MCF 10A (cell line): ENCODE data around the gene DAB1. TPM values are rescaled to one million over a fixed set of nuclear protein-coding genes. Genes with fewer than 3 reads are reported as not detected.

ENCODE experiments used
- BruUV-seq: library from RNA; stranded (reverse); fragments of 400-500 nt; replicated peaks from 2 replicates; lab custom pipeline; 2021; lab: Mats Ljungman, UMichigan
- CTCF ChIA-PET: fragments of 300-600 bp; sonication (Branson Sonifier 250); formaldehyde crosslinking; extraction: SDS; loops from one replicate; lab custom pipeline; 2021; ENCODE audit warnings: antibody characterized with exemption, inconsistent platforms; lab: Yijun Ruan, JAX
- POLR2A ChIA-PET: fragments of 300-600, 350-650 bp; sonication (Branson Sonifier 250); formaldehyde crosslinking; extraction: SDS; loops from one replicate; lab custom pipeline; 2020; ENCODE audit warnings: antibody characterized with exemption, inconsistent platforms; lab: Yijun Ruan, JAX
- DNase-seq: peaks from one replicate; pipeline ENCODE4 v3.0.0-alpha.2; 2018; ENCODE audit not compliant: unreplicated experiment
- H3K27ac Mint-ChIP-seq: one replicate; pipeline ENCODE4 v1.8.0; 2022; ENCODE audit warnings: mild to moderate bottlenecking, low read depth, mixed read lengths; ENCODE audit not compliant: unreplicated experiment
- H3K27me3 Mint-ChIP-seq: one replicate; pipeline ENCODE4 v1.8.0; 2022; ENCODE audit warnings: mixed read lengths; ENCODE audit not compliant: insufficient read depth, unreplicated experiment
- H3K36me3 Mint-ChIP-seq: one replicate; pipeline ENCODE4 v1.8.0; 2022; ENCODE audit warnings: mild to moderate bottlenecking, moderate library complexity, mixed read lengths; ENCODE audit not compliant: insufficient read depth, unreplicated experiment
- H3K4me1 Mint-ChIP-seq: one replicate; pipeline ENCODE4 v1.8.0; 2022; ENCODE audit warnings: mixed read lengths; ENCODE audit not compliant: insufficient read depth, unreplicated experiment
- H3K4me3 Mint-ChIP-seq: one replicate; pipeline ENCODE4 v1.8.0; 2022; ENCODE audit warnings: mild to moderate bottlenecking, moderate library complexity, mixed read lengths; ENCODE audit not compliant: unreplicated experiment
- H3K9me3 Mint-ChIP-seq: one replicate; pipeline ENCODE4 v1.8.0; 2022; ENCODE audit warnings: mixed read lengths; ENCODE audit not compliant: unreplicated experiment
- intact Hi-C: fragments of 100-400 bp; cut with micrococcal nuclease; formaldehyde crosslinking; loops from 2 replicates; pipeline ENCODE4 v1.14.1; 2022
- total RNA-seq: library from RNA; stranded (reverse); gene quantifications from 2 replicates; pipeline ENCODE4 v1.2.3, GENCODE V29; 2022
- TF ChIP-seq, protein P1 (sequence below): fragments of 200-600 bp; IDR thresholded peaks from one replicate; pipeline ENCODE4 v1.8.0; 2022; ENCODE audit warnings: antibody characterized with exemption, mild to moderate bottlenecking; ENCODE audit not compliant: unreplicated experiment

Gene DAB1
- total RNA-seq, 1 experiment from 2014 or later = not detected

DNA sequence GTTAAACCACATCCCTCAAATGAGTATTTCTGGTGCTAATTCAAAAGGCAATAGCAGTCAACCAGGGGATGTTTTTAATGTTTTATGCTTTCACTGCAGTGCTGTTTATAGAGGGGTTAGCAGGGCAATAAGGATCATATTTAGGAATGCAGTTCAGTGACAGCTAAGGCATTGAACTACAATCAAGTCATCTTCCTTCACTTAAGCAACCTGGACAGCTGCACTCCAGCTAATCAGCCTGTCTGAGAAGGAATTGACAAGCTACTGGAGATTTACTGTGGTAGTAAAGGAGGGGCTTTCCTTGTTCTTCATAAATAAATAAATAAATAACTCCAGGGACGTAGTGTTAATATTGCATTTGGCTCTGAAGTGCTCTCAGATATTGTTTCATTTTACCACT lies 93.9 kb downstream of the DAB1 start:
- POLR2A ChIA-PET = no interaction called here
- Mint-ChIP-seq H3K36me3 (no peaks in the 10 kb centered on the region), H3K4me3 (no peak overlapping the region), H3K4me1 (no peaks in the 10 kb centered on the region), H3K27me3 (no peaks in the 10 kb centered on the region), H3K27ac (no peak overlapping the region), H3K9me3 (no peaks in the 10 kb centered on the region)
- BruUV-seq = no TSS peak
- intact Hi-C loops = no loop called here
- CTCF ChIA-PET = interaction anchor here (0.7 kb wide), 2 partner anchors 48 to 1779 kb away, joined by 3 read pairs; no protein-coding TSS in a partner anchor
- TF ChIP-seq, protein P1, sequence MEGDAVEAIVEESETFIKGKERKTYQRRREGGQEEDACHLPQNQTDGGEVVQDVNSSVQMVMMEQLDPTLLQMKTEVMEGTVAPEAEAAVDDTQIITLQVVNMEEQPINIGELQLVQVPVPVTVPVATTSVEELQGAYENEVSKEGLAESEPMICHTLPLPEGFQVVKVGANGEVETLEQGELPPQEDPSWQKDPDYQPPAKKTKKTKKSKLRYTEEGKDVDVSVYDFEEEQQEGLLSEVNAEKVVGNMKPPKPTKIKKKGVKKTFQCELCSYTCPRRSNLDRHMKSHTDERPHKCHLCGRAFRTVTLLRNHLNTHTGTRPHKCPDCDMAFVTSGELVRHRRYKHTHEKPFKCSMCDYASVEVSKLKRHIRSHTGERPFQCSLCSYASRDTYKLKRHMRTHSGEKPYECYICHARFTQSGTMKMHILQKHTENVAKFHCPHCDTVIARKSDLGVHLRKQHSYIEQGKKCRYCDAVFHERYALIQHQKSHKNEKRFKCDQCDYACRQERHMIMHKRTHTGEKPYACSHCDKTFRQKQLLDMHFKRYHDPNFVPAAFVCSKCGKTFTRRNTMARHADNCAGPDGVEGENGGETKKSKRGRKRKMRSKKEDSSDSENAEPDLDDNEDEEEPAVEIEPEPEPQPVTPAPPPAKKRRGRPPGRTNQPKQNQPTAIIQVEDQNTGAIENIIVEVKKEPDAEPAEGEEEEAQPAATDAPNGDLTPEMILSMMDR = no peak
- no peak for DNase-seq

DNA sequence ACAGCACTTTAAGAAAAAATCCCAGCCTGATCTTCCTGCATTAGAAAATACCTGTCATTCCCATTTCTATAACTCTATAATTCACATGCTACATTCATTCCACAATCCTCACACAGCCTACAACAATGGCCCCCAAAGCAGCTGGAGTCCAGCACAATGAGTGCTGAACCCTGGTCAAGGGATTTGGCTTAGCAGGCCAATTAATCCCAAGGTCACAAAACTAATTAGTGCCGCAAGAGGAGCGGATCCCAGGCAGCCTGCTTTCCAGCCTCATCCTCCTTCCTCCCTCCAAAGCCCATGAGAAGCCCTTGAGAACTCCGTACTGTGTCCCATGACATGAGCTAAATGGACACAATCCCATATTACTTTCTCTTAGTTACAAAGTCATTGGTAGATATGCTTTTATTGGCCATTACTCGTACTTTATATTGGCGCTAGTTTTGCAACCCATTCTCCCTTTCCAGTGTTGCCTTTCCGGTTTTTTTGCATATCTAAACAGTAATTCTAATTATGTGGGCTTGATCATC lies 94.8 kb downstream of the DAB1 start:
- H3K36me3 Mint-ChIP-seq = no peaks in the 10 kb centered on the region
- POLR2A ChIA-PET = no interaction called here
- H3K4me3 Mint-ChIP-seq = no peak overlapping the region
- no peaks in the 10 kb centered on the region for H3K4me1 Mint-ChIP-seq
- intact Hi-C loops = no loop called here
- TF ChIP-seq, protein P1 = no peak
- H3K9me3 Mint-ChIP-seq = no peaks in the 10 kb centered on the region
- H3K27ac Mint-ChIP-seq = no peak overlapping the region
- CTCF ChIA-PET = interaction anchor here (0.7 kb wide), 1 partner anchor 47 kb away, joined by 3 read pairs; no protein-coding TSS in a partner anchor
- H3K27me3 Mint-ChIP-seq = no peaks in the 10 kb centered on the region
- BruUV-seq = no TSS peak
- DNase-seq = no peak

DNA sequence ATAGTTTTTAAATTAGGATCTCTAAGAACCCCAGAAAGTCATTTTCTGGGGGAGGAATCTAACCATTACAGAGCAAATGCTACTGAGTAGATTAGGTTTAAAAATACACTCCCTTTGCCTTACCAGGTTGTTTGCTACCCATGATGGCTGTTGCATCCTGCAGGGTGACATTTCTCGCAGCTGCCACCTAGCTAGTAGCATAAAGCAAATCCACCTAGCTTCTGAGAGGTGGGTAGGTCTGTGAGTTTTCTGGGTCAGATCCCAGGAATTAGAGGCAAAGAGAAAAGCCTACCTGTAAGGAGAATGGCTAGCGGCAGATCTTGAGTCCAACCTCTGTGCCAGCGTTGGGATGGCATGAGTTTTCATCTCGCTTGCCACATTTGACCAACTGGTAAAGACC lies 95.9 kb downstream of the DAB1 start:
- Mint-ChIP-seq H3K27me3 (no peaks in the 10 kb centered on the region), H3K27ac (no peak overlapping the region), H3K36me3 (no peaks in the 10 kb centered on the region), H3K4me1 (no peaks in the 10 kb centered on the region), H3K9me3 (no peaks in the 10 kb centered on the region), H3K4me3 (no peak overlapping the region)
- intact Hi-C loops = no loop called here
- POLR2A ChIA-PET = no interaction called here
- BruUV-seq = no TSS peak
- DNase-seq = no peak
- CTCF ChIA-PET = interaction anchor here (0.6 kb wide), 1 partner anchor 12 kb away, joined by 3 read pairs; no protein-coding TSS in a partner anchor
- TF ChIP-seq, protein P1 = no peak

DNA sequence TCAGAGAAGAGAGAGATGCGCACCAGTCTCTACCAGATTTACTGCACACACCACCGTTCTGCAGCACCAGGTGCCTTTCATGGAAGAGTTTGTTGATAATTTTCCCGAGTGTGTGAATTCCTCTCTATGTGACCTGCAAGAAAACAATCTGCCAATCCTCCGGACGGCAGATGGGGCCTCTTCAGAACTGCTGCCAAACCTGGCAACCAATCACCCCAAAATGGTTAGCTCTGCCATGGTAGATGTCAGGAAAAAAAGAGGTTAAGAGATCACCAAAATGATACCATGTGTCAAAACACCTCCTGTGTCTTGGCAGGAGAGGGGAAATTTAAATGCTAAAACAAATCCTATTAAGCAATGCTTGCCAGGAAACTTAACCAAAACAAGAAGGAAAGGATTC lies 96.5 kb downstream of the DAB1 start:
- POLR2A ChIA-PET = no interaction called here
- no peaks in the 10 kb centered on the region for H3K36me3 Mint-ChIP-seq
- intact Hi-C loops = no loop called here
- no TSS peak for BruUV-seq
- no peaks in the 10 kb centered on the region for H3K9me3 Mint-ChIP-seq
- H3K4me3 Mint-ChIP-seq = no peak overlapping the region
- H3K27ac Mint-ChIP-seq = no peak overlapping the region
- DNase-seq = no peak
- H3K4me1 Mint-ChIP-seq = no peaks in the 10 kb centered on the region
- no peaks in the 10 kb centered on the region for H3K27me3 Mint-ChIP-seq
- TF ChIP-seq, protein P1 = no peak
- CTCF ChIA-PET = interaction anchor here (0.6 kb wide), 1 partner anchor 12 kb away, joined by 3 read pairs; no protein-coding TSS in a partner anchor
